PC-9 (cell line): ENCODE measurements around the gene NSMCE3. TPM values are rescaled to one million over a fixed set of nuclear protein-coding genes. Genes with fewer than 3 reads are reported as not detected.
"Not testable (repeated sequence)": the region's sequence is repeated elsewhere in the genome, so short reads cannot be mapped to it uniquely, and the experiment has no call there.

Experiments
- BruUV-seq: library from RNA; stranded (reverse); fragments of 400-500 nt; replicated peaks from 2 replicates; lab custom pipeline; 2021; lab: Mats Ljungman, UMichigan
- CTCF ChIA-PET: fragments of 300-600 bp; sonication (Branson Sonifier 250); formaldehyde crosslinking; loops from one replicate; lab custom pipeline; 2022; ENCODE audit warnings: antibody characterized with exemption; lab: Charles Lee
- POLR2A ChIA-PET: fragments of 300-600 bp; sonication (Branson Sonifier 250); formaldehyde crosslinking; loops from one replicate; lab custom pipeline; 2022; ENCODE audit warnings: antibody characterized with exemption; ENCODE audit not compliant: unreplicated experiment; lab: Charles Lee
- DNase-seq, 2 experiments: peaks; one replicate each; pipeline versions ENCODE4 v3.0.0 to v3.0.0-alpha.2; 2015 to 2022; ENCODE audit warnings: mixed read lengths in 1 of 2
- H2AFZ ChIP-seq: fragments of 200-600 bp; sonication (generic); 2 replicates; pipeline ENCODE4 v1.8.1; 2017; ENCODE audit warnings: antibody characterized with exemption
- H3F3A ChIP-seq: fragments of 200-600 bp; sonication (generic); 2 replicates; pipeline ENCODE4 v1.8.1; 2017; ENCODE audit warnings: antibody characterized with exemption, mild to moderate bottlenecking, low read depth; ENCODE audit not compliant: insufficient read depth
- H3K27ac ChIP-seq: fragments of 200-600 bp; sonication (generic); 2 replicates; pipeline ENCODE4 v1.6.1; 2016; ENCODE audit warnings: mixed run types
- H3K27me3 ChIP-seq: fragments of 200-600 bp; sonication (generic); 2 replicates; pipeline ENCODE4 v1.6.1; 2016; ENCODE audit warnings: low read depth, mixed run types; ENCODE audit not compliant: insufficient read depth
- H3K36me3 ChIP-seq: fragments of 200-600 bp; sonication (generic); 2 replicates; pipeline ENCODE4 v1.6.1; 2016; ENCODE audit warnings: low read depth, mixed run types
- H3K4me1 ChIP-seq: fragments of 200-600 bp; sonication (generic); replicated peaks from 2 replicates; pipeline ENCODE4 v1.6.1; 2016; ENCODE audit warnings: mixed run types; ENCODE audit not compliant: insufficient read depth
- H3K4me2 ChIP-seq: fragments of 200-600 bp; sonication (generic); 2 replicates; pipeline ENCODE4 v1.6.1; 2017; ENCODE audit warnings: mixed run types
- H3K4me3 ChIP-seq: fragments of 200-600 bp; sonication (generic); 2 replicates; pipeline ENCODE4 v1.6.1; 2016; ENCODE audit warnings: mixed run types
- H3K79me2 ChIP-seq: fragments of 200-600 bp; sonication (generic); 2 replicates; pipeline ENCODE4 v1.6.1; 2017; ENCODE audit warnings: low read depth, mixed run types
- H3K9me2 ChIP-seq: fragments of 200-600 bp; sonication (generic); 2 replicates; pipeline ENCODE4 v1.8.1; 2017; ENCODE audit warnings: mild to moderate bottlenecking; ENCODE audit not compliant: insufficient read depth
- H3K9me3 ChIP-seq: fragments of 200-600 bp; sonication (generic); 2 replicates; pipeline ENCODE4 v1.8.1; 2016; ENCODE audit warnings: low read depth; ENCODE audit not compliant: insufficient read depth
- H4K20me1 ChIP-seq: fragments of 200-600 bp; sonication (generic); 2 replicates; pipeline ENCODE4 v1.8.1; 2017; ENCODE audit not compliant: insufficient read depth
- CTCF ChIP-seq: fragments of 200-600 bp; sonication (generic); conservative IDR thresholded peaks from 2 replicates; pipeline ENCODE4 v1.6.1; 2017; ENCODE audit warnings: mixed run types, antibody characterized with exemption, mild to moderate bottlenecking, moderate library complexity
- EZH2 ChIP-seq: fragments of 200-600 bp; sonication (generic); IDR thresholded peaks from 2 replicates; pipeline ENCODE4 v1.8.0; 2017; ENCODE audit warnings: antibody characterized with exemption, low read depth
- intact Hi-C: fragments of 100-400 bp; cut with micrococcal nuclease; formaldehyde crosslinking; loops from one replicate; pipeline ENCODE4 v1.10.0; 2022; ENCODE audit not compliant: unreplicated experiment
- total RNA-seq: library from RNA; stranded (reverse); gene quantifications from 2 replicates; pipeline ENCODE4 v1.2.3, GENCODE V29; 2021

The NSMCE3 gene
- total RNA-seq, 1 experiment from 2014 or later: 4.0 TPM

- H3K9me3 ChIP-seq: no peaks in the 10 kb centered on the region
- H4K20me1 ChIP-seq: no peaks in the 10 kb centered on the region
- intact Hi-C loops: no loop called here
- no peaks in the 10 kb centered on the region for H3K9me2 ChIP-seq
- no peaks in the 10 kb centered on the region for H3F3A ChIP-seq
- H3K4me3 ChIP-seq: no peak overlapping the region
- H2AFZ ChIP-seq: no peak overlapping the region
- no peaks in the 10 kb centered on the region for H3K4me1 ChIP-seq
- ChIA-PET POLR2A (no interaction called here), CTCF (no interaction called here)
- H3K36me3 ChIP-seq: no peaks in the 10 kb centered on the region
- no TSS peak for BruUV-seq
- no peak for DNase-seq
- no peak overlapping the region for H3K4me2 ChIP-seq
- H3K27ac ChIP-seq: no peak overlapping the region
- peaks cover 35% of the 10 kb centered on the region for H3K27me3 ChIP-seq
- no peaks in the 10 kb centered on the region for H3K79me2 ChIP-seq
- TF ChIP-seq EZH2 (no peak), CTCF (no peak)
Measured at GRCh38 chr15:29225534-29226234, 43.9 kb downstream of the NSMCE3 start.

GRCh38 chr15:29224987-29225363, 44.6 kb downstream of the NSMCE3 start:
- H3K4me3 ChIP-seq, H3K4me2 ChIP-seq, H3K27ac ChIP-seq, H2AFZ ChIP-seq, H4K20me1 ChIP-seq, DNase-seq, CTCF ChIA-PET, POLR2A ChIA-PET, H3K9me3 ChIP-seq, BruUV-seq, H3F3A ChIP-seq, H3K9me2 ChIP-seq, intact Hi-C loops, H3K36me3 ChIP-seq, H3K4me1 ChIP-seq, H3K79me2 ChIP-seq: not testable (repeated sequence)
- H3K27me3 ChIP-seq: peaks cover 40% of the 10 kb centered on the region

GRCh38 chr15:29224235-29224986, 45.2 kb downstream of the NSMCE3 start:
- H3K4me2 ChIP-seq, H3K79me2 ChIP-seq, H2AFZ ChIP-seq, H4K20me1 ChIP-seq, H3K9me2 ChIP-seq, H3K36me3 ChIP-seq, intact Hi-C loops, H3K4me3 ChIP-seq, DNase-seq, POLR2A ChIA-PET, H3K4me1 ChIP-seq, BruUV-seq, H3K9me3 ChIP-seq, CTCF ChIA-PET, H3F3A ChIP-seq, H3K27ac ChIP-seq: not testable (repeated sequence)
- peaks cover 40% of the 10 kb centered on the region for H3K27me3 ChIP-seq

GRCh38 chr15:29223640-29224039, 46.0 kb downstream of the NSMCE3 start:
- Histone ChIP-seq H3K36me3 (no peaks in the 10 kb centered on the region), H3F3A (no peaks in the 10 kb centered on the region), H4K20me1 (no peaks in the 10 kb centered on the region), H3K9me3 (no peaks in the 10 kb centered on the region), H3K4me1 (no peaks in the 10 kb centered on the region), H3K79me2 (no peaks in the 10 kb centered on the region), H3K4me2 (no peak overlapping the region), H2AFZ (no peak overlapping the region), H3K27me3 (peaks cover 40% of the 10 kb centered on the region), H3K9me2 (no peaks in the 10 kb centered on the region), H3K4me3 (no peak overlapping the region), H3K27ac (no peak overlapping the region)
- BruUV-seq: no TSS peak
- ChIA-PET CTCF (no interaction called here), POLR2A (no interaction called here)
- no peak for DNase-seq
- intact Hi-C loops: no loop called here
- no peak for TF ChIP-seq EZH2
- TF ChIP-seq CTCF: no peak
